ENCODE data around the gene RCAN3. TPM values are rescaled to one million over a fixed set of nuclear protein-coding genes. Genes with fewer than 3 reads are reported as not detected.

Gene RCAN3
- total and polyA plus RNA-seq, 2 donors from 2014 or later, result 3.5 to 27.1 TPM

DNA sequence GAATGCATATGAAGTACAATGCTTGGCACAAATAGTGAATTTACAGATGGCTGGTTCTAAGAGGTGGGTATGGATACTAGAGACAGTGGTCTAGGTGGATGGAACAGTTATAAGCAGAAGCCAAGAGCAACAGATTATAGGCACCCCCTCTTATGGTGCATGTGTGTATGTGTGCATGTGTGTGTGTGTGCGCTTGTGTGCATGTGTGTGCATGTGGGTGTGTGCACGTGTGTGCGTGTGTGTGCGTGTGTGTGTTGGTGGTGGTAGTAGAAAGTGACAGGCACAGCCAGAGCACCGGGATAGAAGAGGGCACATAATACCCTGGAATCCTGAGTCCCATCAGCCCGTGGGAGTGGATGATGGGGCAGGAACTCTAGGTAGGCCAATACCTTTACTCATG, 54.6 kb downstream of the RCAN3 start:
- TF ChIP-seq, protein P1, sequence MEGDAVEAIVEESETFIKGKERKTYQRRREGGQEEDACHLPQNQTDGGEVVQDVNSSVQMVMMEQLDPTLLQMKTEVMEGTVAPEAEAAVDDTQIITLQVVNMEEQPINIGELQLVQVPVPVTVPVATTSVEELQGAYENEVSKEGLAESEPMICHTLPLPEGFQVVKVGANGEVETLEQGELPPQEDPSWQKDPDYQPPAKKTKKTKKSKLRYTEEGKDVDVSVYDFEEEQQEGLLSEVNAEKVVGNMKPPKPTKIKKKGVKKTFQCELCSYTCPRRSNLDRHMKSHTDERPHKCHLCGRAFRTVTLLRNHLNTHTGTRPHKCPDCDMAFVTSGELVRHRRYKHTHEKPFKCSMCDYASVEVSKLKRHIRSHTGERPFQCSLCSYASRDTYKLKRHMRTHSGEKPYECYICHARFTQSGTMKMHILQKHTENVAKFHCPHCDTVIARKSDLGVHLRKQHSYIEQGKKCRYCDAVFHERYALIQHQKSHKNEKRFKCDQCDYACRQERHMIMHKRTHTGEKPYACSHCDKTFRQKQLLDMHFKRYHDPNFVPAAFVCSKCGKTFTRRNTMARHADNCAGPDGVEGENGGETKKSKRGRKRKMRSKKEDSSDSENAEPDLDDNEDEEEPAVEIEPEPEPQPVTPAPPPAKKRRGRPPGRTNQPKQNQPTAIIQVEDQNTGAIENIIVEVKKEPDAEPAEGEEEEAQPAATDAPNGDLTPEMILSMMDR (IDR thresholded peaks at IDR 0.05; ENCODE audit: borderline replicate concordance, extremely low read depth, insufficient read depth), result no peak
- Histone ChIP-seq H3K9me3 (ENCODE audit: control insufficient read depth in 2 of 3, insufficient read depth in 1 of 3, low read length in 3 of 3) (no peaks in the 10 kb centered on the region), H3K9ac (ENCODE audit: low read length in 3 of 3) (no peak overlapping the region), H3K36me3 (ENCODE audit: control insufficient read depth in 2 of 3, insufficient read depth in 3 of 3, low read length in 3 of 3) (no peaks in the 10 kb centered on the region), H3K4me1 (ENCODE audit: control insufficient read depth in 2 of 3, insufficient read depth in 2 of 3, low read depth in 1 of 3, low read length in 3 of 3) (peaks cover 0 to 2% (median 0%) of the 10 kb centered on the region in 3 donors), H3K4me3 (ENCODE audit: low read length in 3 of 3) (no peak overlapping the region), H3K27me3 (ENCODE audit: control insufficient read depth, insufficient read depth, low read length) (no peaks in the 10 kb centered on the region), H3K27ac (ENCODE audit: low read depth in 2 of 2, low read length in 2 of 2) (no peak overlapping the region)
- intact Hi-C loops (cut with DNase I), result no loop called here
- FAIRE-seq (no peak), DNase-seq (no peak)

DNA sequence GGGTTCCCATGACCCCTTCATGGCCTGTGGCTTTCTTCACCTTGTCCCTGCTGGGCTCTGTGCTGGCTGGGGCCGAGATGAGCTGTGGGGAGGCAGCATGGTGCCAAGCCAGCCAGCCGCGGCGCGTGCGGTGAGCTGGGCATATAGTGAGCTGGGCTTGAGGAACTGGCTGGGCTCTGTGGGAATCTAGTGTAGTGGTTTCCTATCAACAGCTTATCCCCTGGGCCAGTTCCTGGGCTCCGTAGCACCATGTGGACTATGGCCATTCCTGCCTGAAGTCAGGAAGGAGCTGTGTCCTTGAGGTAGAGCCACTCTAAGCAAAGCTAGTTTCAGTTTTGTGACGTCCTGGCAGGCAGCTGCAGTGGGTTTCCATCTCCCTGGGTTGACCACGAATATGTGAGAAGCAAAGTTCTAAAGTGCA, 55.1 kb downstream of the RCAN3 start:
- no peak overlapping the region for H3K27ac ChIP-seq (ENCODE audit: low read depth in 2 of 2, low read length in 2 of 2)
- no peaks in the 10 kb centered on the region for H3K27me3 ChIP-seq (ENCODE audit: control insufficient read depth, insufficient read depth, low read length)
- intact Hi-C loops (cut with DNase I), result no loop called here
- no peaks in the 10 kb centered on the region for H3K36me3 ChIP-seq (ENCODE audit: control insufficient read depth in 2 of 3, insufficient read depth in 3 of 3, low read length in 3 of 3)
- FAIRE-seq (no peak), DNase-seq (no peak)
- no peak overlapping the region for H3K9ac ChIP-seq (ENCODE audit: low read length in 3 of 3)
- H3K9me3 ChIP-seq (ENCODE audit: control insufficient read depth in 2 of 3, insufficient read depth in 1 of 3, low read length in 3 of 3), result no peaks in the 10 kb centered on the region
- TF ChIP-seq, protein P1 (IDR thresholded peaks at IDR 0.05; ENCODE audit: borderline replicate concordance, extremely low read depth, insufficient read depth), result no peak
- H3K4me1 ChIP-seq (ENCODE audit: control insufficient read depth in 2 of 3, insufficient read depth in 2 of 3, low read depth in 1 of 3, low read length in 3 of 3), result peaks cover 0 to 2% (median 2%) of the 10 kb centered on the region in 3 donors
- H3K4me3 ChIP-seq (ENCODE audit: low read length in 3 of 3), result no peak overlapping the region

GRCh38 chr1:24558455-24558854, 55.8 kb downstream of the RCAN3 start:
- Histone ChIP-seq H3K36me3 (ENCODE audit: control insufficient read depth in 2 of 3, insufficient read depth in 3 of 3, low read length in 3 of 3) (no peaks in the 10 kb centered on the region), H3K27ac (ENCODE audit: low read depth in 2 of 2, low read length in 2 of 2) (no peak overlapping the region), H3K4me3 (ENCODE audit: low read length in 3 of 3) (no peak overlapping the region), H3K9ac (ENCODE audit: low read length in 3 of 3) (no peak overlapping the region), H3K4me1 (ENCODE audit: control insufficient read depth in 2 of 3, insufficient read depth in 2 of 3, low read depth in 1 of 3, low read length in 3 of 3) (peaks cover 0 to 2% (median 2%) of the 10 kb centered on the region in 3 donors), H3K9me3 (ENCODE audit: control insufficient read depth in 2 of 3, insufficient read depth in 1 of 3, low read length in 3 of 3) (no peaks in the 10 kb centered on the region), H3K27me3 (ENCODE audit: control insufficient read depth, insufficient read depth, low read length) (no peaks in the 10 kb centered on the region)
- TF ChIP-seq, protein P1 (IDR thresholded peaks at IDR 0.05; ENCODE audit: borderline replicate concordance, extremely low read depth, insufficient read depth), result no peak
- DNase-seq (no peak), FAIRE-seq (no peak)
- intact Hi-C loops (cut with DNase I), result no loop called here
